GM12872 (cell line): ENCODE measurements around the gene EML1.

ENCODE experiments used
- CTCF ChIP-seq: IDR thresholded peaks from 3 replicates; pipeline ENCODE4 v1.5.1; 2011; ENCODE audit warnings: low read depth, mild to moderate bottlenecking, low read length, moderate library complexity; ENCODE audit not compliant: insufficient read depth

EML1 gene

DNA sequence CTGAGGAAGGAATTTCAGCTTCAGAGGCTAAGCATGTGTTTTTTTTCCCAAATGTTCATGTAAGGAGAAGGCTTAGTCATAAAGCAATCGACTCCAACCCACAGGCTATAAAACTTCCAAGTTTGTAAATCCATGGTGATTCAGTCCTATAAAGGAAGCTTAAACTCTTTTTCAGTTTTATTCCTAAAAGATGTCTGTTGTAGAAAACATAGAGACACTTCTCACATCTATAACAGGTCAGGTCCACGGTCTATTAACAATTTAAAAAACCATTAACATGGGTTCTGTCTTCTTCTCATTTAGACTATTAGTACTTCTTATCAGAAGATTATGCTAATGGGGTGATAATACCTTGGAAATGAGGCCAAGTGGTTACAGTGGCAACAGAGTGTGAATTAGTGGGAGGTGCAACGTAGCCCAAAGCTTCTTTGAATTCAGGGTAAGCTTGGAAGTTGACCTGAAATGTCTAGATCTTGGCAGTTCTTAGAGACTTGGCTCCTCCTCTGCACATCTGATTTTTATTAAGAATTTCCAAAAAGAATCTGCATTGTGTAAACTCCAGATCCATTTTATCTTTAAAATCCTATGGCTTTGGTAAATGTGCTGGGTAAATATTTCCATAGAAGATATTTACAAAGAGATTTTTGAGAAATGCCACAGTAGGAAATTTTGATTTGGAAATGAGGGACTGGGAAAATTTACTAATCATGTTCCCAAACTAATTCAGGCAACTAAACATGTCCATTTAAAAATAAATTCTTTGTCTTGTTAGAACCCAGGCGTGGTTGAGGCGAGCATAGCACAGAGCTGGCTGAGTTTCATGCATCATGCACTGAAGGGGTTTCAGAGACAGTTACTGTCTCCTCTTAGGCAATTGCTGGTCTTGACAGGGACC lies 86.4 kb downstream of the EML1 start:
- TF ChIP-seq CTCF: no peak

DNA sequence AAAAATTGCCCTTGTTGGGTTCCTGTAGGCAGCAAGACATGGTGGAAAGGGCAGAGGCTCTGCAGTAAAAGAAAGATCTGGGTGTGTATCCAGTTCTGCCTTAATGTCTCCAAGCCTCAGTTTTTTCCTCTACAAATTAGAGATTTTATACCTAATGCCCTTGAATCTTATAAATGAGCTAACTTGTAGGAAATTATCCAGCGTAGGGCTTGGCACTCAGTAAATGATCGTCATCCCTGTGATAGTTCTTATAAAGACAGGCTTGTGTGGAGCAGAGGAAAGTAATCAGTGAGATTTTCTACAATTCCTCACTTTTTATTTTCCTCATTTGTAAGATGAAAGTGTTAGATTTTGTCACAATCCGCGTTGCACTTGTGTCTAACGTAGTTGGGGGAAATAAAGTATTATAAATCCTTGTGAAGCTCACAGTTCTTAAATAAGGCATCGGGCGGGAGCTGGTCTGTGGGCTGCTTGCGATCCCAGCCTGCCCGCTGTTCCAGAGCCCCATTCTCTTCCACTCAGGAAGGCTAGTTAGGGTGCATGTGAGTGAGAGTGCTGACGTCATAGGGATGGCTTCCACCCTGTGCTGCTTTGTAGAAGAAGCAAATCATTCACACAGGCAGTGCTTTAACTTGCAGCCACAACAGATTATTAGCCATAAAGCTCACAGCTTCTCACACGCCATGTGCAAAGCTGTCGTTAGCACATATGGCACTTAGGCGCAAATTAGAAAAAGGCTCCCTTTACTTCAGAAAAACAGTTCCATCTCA lies 87.6 kb downstream of the EML1 start:
- TF ChIP-seq CTCF: no peak

- TF ChIP-seq CTCF: no peak
Observed at GRCh38 chr14:99883866-99884650, 90.8 kb downstream of the EML1 start.

DNA sequence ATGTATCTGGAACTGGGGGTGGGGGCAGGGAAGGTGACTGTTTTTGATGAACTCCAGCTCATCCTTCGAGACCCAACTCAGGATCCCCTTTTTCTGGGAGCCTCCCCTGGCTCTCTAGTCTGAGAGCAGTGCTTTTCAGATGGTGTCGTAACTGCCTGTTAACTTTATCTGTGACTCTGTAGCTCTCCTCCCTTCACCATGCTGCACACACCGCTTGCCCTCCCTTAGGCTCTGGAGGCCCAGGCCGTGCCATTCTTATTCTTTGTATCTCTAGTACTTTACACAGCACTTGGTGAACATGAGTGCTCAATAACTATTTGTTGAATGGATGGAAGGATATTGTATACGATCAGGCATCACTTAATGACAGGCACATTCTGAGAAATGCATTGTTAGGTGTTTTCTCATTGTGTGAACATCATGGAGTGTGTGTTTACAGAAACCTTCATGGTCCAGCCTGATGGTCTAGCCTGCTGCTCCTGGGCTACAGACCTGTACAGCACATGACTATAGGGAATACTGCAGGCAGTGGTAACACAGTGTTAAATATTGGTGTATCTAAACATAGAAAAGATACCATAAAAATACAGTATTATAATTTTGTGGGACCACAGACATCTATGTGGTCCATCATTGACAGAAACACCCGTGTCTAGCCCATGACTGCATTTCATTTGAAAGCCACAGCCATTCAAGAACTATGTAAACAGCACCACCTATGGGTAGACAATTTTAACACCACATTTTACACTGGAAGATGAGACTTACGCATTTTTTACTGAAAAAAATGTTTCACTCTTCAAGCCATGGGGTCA lies 91.8 kb downstream of the EML1 start:
- TF ChIP-seq CTCF: peak; percentile 57; the same call in 2 of the 3 replicates

- TF ChIP-seq CTCF: no peak
Observed at GRCh38 chr14:99885649-99885958, 92.4 kb downstream of the EML1 start.

DNA sequence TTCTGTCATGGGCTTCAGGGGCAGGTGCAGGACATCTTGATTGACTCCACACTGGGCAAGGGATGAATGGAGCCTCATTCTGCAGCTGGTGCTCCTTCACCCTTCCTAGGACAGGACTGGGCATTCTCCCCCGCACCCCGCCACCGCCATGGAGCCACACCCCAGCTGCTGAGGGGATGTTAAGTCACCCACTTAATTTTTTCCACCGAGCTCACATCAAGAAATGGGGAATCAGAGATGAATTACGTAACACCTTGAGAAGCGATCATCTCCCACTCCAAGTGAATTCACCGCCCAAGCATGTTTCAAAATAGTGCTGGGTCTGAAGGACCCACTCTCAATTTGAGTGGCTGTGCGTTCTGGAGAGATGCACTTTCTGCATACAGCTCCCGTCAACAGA lies 94.2 kb downstream of the EML1 start:
- no peak for TF ChIP-seq CTCF

DNA sequence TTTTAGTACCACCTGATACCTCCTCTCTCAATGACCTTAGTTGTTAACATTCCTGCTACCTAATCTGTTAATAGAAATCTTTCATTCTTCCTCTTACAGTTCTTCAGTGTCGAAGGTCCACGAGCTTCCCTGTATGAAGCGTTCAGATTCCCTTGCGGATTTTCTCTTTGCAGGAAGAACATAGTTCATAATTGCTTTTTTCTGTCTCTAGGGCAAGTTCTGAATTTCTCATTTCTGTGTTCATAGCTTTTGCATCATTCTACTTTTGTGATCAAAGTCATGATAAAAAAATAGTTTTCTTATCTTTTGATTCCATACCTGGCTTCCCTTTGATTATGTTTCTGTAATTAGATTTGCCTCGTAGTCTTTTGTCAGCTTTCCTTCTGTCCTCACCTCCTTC lies 94.9 kb downstream of the EML1 start:
- TF ChIP-seq CTCF: no peak
